ENCODE results near the gene POR.

- no peak for TF ChIP-seq POLR2AphosphoS5 (IDR thresholded peaks at IDR 0.05; ENCODE audit: low read depth, low read length)
- TF ChIP-seq CTCF (IDR thresholded peaks at IDR 0.05): no peak
- no peak for TF ChIP-seq TCF7L2 (IDR thresholded peaks at IDR 0.05; ENCODE audit: low read depth, low read length)
- TF ChIP-seq REST (IDR thresholded peaks at IDR 0.05; ENCODE audit: insufficient read depth in 1 of 2, low read depth in 2 of 2, low read length in 1 of 2): no peak
These were observed 53.1 kb downstream of the POR start for GRCh38 chr7:75968012-75968411.

Data from Panc1 (cell line).